HepG2 (cell line): ENCODE measurements around the gene SMCO1. TPM values are rescaled to one million over a fixed set of nuclear protein-coding genes. Genes with fewer than 3 reads are reported as not detected.

Experiments used
- ARNTL ChIP-seq: sonication (generic); formaldehyde crosslinking; IDR thresholded peaks from 2 replicates; pipeline ENCODE4 v1.4.0; 2020; ENCODE audit warnings: mild to moderate bottlenecking, missing genetic modification reagents
- GATAD2A ChIP-seq: IDR thresholded peaks from 2 replicates; pipeline ENCODE4 v1.6.1; 2016
- GMEB1 ChIP-seq: sonication (generic); formaldehyde crosslinking; IDR thresholded peaks from 2 replicates; pipeline ENCODE4 v1.5.1; 2020; ENCODE audit warnings: missing genetic modification reagents, mild to moderate bottlenecking, borderline replicate concordance
- HNF1B ChIP-seq: sonication (generic); formaldehyde crosslinking; IDR thresholded peaks from 2 replicates; pipeline ENCODE4 v1.5.1; 2020; ENCODE audit warnings: mild to moderate bottlenecking, moderate library complexity, missing genetic modification reagents
- KDM2A ChIP-seq: sonication (generic); formaldehyde crosslinking; IDR thresholded peaks from 2 replicates; pipeline ENCODE4 v1.4.0; 2020; ENCODE audit warnings: low read depth, missing genetic modification reagents, borderline replicate concordance
- KLF16 ChIP-seq, 2 experiments: sonication (generic) in 1 of 2; formaldehyde crosslinking in 1 of 2; IDR thresholded peaks; 2 replicates each; pipeline versions ENCODE4 v1.6.1 to v1.8.0; 2016 to 2023; ENCODE audit warnings: missing genetic modification reagents in 2 of 2, missing compliant biosample characterization in 1 of 2
- MAX ChIP-seq: IDR thresholded peaks from 2 replicates; pipeline ENCODE4 v1.6.1; 2012; ENCODE audit warnings: inconsistent platforms
- MXI1 ChIP-seq: IDR thresholded peaks from 3 replicates; pipeline ENCODE4 v1.6.1; 2012; ENCODE audit warnings: low read depth, low read length, inconsistent platforms, borderline replicate concordance
- PREB ChIP-seq: sonication (generic); formaldehyde crosslinking; IDR thresholded peaks from 2 replicates; pipeline ENCODE4 v1.4.0; 2020; ENCODE audit warnings: missing genetic modification reagents
- RNF2 ChIP-seq: fragments of 450-650 bp; conservative IDR thresholded peaks from 2 replicates; pipeline ENCODE4 v1.6.1; 2016; ENCODE audit warnings: low read depth
- SOX6 ChIP-seq, 2 experiments: fragments of 450-650 bp in 1 of 2; sonication (generic) in 1 of 2; formaldehyde crosslinking in 1 of 2; IDR thresholded peaks; 2 replicates each; pipeline versions ENCODE4 v1.4.0 to v1.6.1; 2017 to 2020; ENCODE audit warnings: antibody characterized with exemption in 1 of 2, mild to moderate bottlenecking in 1 of 2, missing genetic modification reagents in 1 of 2
- THAP11 ChIP-seq: IDR thresholded peaks from 2 replicates; pipeline ENCODE4 v1.6.1; 2016; ENCODE audit warnings: missing biosample characterization, missing genetic modification reagents
- THRA ChIP-seq: sonication (generic); formaldehyde crosslinking; IDR thresholded peaks from 2 replicates; pipeline ENCODE4 v1.4.0; 2020; ENCODE audit warnings: missing genetic modification reagents, borderline replicate concordance
- ZFP36 ChIP-seq: fragments of 150-350 bp; IDR thresholded peaks from 2 replicates; pipeline ENCODE4 v1.6.1; 2018; ENCODE audit warnings: borderline replicate concordance, low read length, low read depth; ENCODE audit not compliant: partially characterized antibody
- ZFY ChIP-seq: sonication (generic); formaldehyde crosslinking; IDR thresholded peaks from 2 replicates; pipeline ENCODE4 v1.4.0; 2020; ENCODE audit warnings: missing genetic modification reagents
- ZNF281 ChIP-seq: sonication (generic); formaldehyde crosslinking; IDR thresholded peaks from 2 replicates; pipeline ENCODE4 v1.4.0; 2020; ENCODE audit warnings: missing genetic modification reagents, borderline replicate concordance
- ZNF576 ChIP-seq: sonication (generic); formaldehyde crosslinking; IDR thresholded peaks from 2 replicates; pipeline ENCODE4 v1.4.0; 2020; ENCODE audit warnings: mild to moderate bottlenecking, missing genetic modification reagents
- polyA plus RNA-seq, 8 experiments: library from polyadenylated mRNA; depleted of rRNA in 3 of 8; stranded (reverse) in 7 of 8; unstranded in 1 of 8; fragments of >200 nt; fragmentation: Illumina TruSeq in 4 of 8; extraction: Trizol in 4 of 8; gene quantifications; 2 replicates each; pipeline versions ENCODE4 v1.2.1 to v1.2.3, GENCODE V29; 2011 to 2016; ENCODE audit warnings: low read depth in 4 of 8, missing spikeins in 1 of 8, mixed read lengths in 1 of 8; ENCODE audit not compliant: insufficient read depth in 1 of 8
- total RNA-seq, 5 experiments: library from RNA; depleted of rRNA; stranded (reverse); fragments of >200 nt; fragmentation: Illumina TruSeq; extraction: Trizol; gene quantifications; 2 replicates each; pipeline ENCODE4 v1.2.3, GENCODE V29; 2016; ENCODE audit warnings: low read depth in 1 of 5

SMCO1 gene
- total and polyA plus RNA-seq, 2 of the 13 experiments (the other 11 are each of a cell fraction or from before 2014, with no cell fraction given) = not detected

- TF ChIP-seq SOX6 (IDR thresholded peaks at IDR 0.05) = no peak
- peak; percentile 24; the same call in 1 of the 2 replicates for TF ChIP-seq SOX6 (CRISPR knock-in tag; IDR thresholded peaks at IDR 0.05)
- TF ChIP-seq KDM2A (CRISPR knock-in tag) = peak; percentile 44; the same call in 1 of the 2 replicates
- TF ChIP-seq MXI1 = peak; percentile 33; the same call in 1 of the 3 replicates
- TF ChIP-seq GATAD2A (CRISPR knock-in tag) = peak; percentile 64
- 0 out of 2 replicates have a peak, but pooled peaks have one; percentile 38 for TF ChIP-seq THRA (CRISPR knock-in tag)
- peak; percentile 21 for TF ChIP-seq ZFY (CRISPR knock-in tag)
- 0 out of 2 replicates have a peak, but pooled peaks have one; percentile 34 for TF ChIP-seq HNF1B
- no peak for TF ChIP-seq ZFP36
- 0 out of 2 replicates have a peak, but pooled peaks have one; percentile 45 for TF ChIP-seq RNF2
- no peak for TF ChIP-seq PREB (CRISPR knock-in tag)
- TF ChIP-seq THAP11 (CRISPR knock-in tag) = peak; percentile 46; the same call in 1 of the 2 replicates
- 0 out of 2 replicates have a peak, but pooled peaks have one; percentile 28 for TF ChIP-seq GMEB1
- peak; percentile 42; the same call in 1 of the 2 replicates for TF ChIP-seq ARNTL (CRISPR knock-in tag)
- TF ChIP-seq ZNF281 (CRISPR knock-in tag) = no peak
- peak; percentile 90 for TF ChIP-seq MAX
- TF ChIP-seq KLF16 (CRISPR knock-in tag; IDR thresholded peaks at IDR 0.05) = peak in 1 of 2 experiments; percentile 62; a peak in 1 of 4 replicates
- TF ChIP-seq ZNF576 (CRISPR knock-in tag) = no peak
Observed at GRCh38 chr3:196518966-196519717, 4.0 kb upstream of the SMCO1 start (continued).
